Keratinocyte (primary cell): ENCODE data around the gene GPHA2. TPM values are rescaled to one million over a fixed set of nuclear protein-coding genes. Genes with fewer than 3 reads are reported as not detected.

Experiments
- DNase-seq: peaks from one replicate; pipeline ENCODE4 v3.0.0-alpha.2; 2011; ENCODE audit warnings: low read depth, missing footprints, low spot score
- FAIRE-seq: peaks from 2 replicates; lab custom pipeline; 2011; peaks lifted over from hg19 to GRCh38; lab: Jason Lieb, UNC
- H2AFZ ChIP-seq: 2 replicates; pipeline ENCODE4 v1.6.0; 2012; ENCODE audit warnings: low read length, control low read depth, inconsistent platforms; ENCODE audit not compliant: control insufficient read depth
- H3K27ac ChIP-seq: 2 replicates; pipeline ENCODE4 v1.5.1; 2011; ENCODE audit warnings: low read length; ENCODE audit not compliant: control insufficient read depth, insufficient read depth
- H3K27me3 ChIP-seq: 3 replicates; pipeline ENCODE4 v1.6.0; 2011; ENCODE audit warnings: low read length; ENCODE audit not compliant: control insufficient read depth, insufficient read depth; ENCODE audit errors: extremely low read depth
- H3K36me3 ChIP-seq, 2 experiments: 2 replicates in 1 of 2; 3 replicates in 1 of 2; pipeline ENCODE4 v1.5.1; 2011; ENCODE audit warnings: low read length in 2 of 2, mild to moderate bottlenecking in 1 of 2; ENCODE audit not compliant: control insufficient read depth in 2 of 2, insufficient read depth in 2 of 2; ENCODE audit errors: extremely low read depth in 1 of 2
- H3K4me1 ChIP-seq: 3 replicates; pipeline ENCODE4 v1.5.1; 2011; ENCODE audit warnings: low read length; ENCODE audit not compliant: control insufficient read depth, insufficient read depth; ENCODE audit errors: extremely low read depth
- H3K4me2 ChIP-seq: 3 replicates; pipeline ENCODE4 v1.6.0; 2011; ENCODE audit warnings: low read depth, low read length; ENCODE audit not compliant: control insufficient read depth, insufficient read depth; ENCODE audit errors: extremely low read depth
- H3K4me3 ChIP-seq, 3 experiments: fragments of 200-600 bp in 1 of 3; sonication (generic) in 1 of 3; 2 replicates in 2 of 3; 3 replicates in 1 of 3; pipeline ENCODE4 v1.5.1; 2011 to 2016; ENCODE audit warnings: low read length in 3 of 3, mild to moderate bottlenecking in 3 of 3, control low read depth in 2 of 3, inconsistent platforms in 1 of 3, low read depth in 1 of 3, mixed read lengths in 1 of 3, mixed run types in 1 of 3, moderate library complexity in 1 of 3; ENCODE audit not compliant: control insufficient read depth in 2 of 3, insufficient read depth in 2 of 3; ENCODE audit errors: extremely low read depth in 1 of 3
- H3K79me2 ChIP-seq: 2 replicates; pipeline ENCODE4 v1.6.0; 2012; ENCODE audit warnings: low read length; ENCODE audit not compliant: control insufficient read depth, insufficient read depth
- H3K9ac ChIP-seq: 3 replicates; pipeline ENCODE4 v1.6.0; 2011; ENCODE audit warnings: low read length; ENCODE audit not compliant: control insufficient read depth, insufficient read depth; ENCODE audit errors: extremely low read depth
- H3K9me1 ChIP-seq: 3 replicates; pipeline ENCODE4 v1.6.0; 2011; ENCODE audit warnings: low read length; ENCODE audit not compliant: control insufficient read depth, insufficient read depth; ENCODE audit errors: extremely low read depth
- H3K9me3 ChIP-seq: 2 replicates; pipeline ENCODE4 v1.5.1; 2012; ENCODE audit warnings: low read depth, low read length; ENCODE audit not compliant: control insufficient read depth
- H4K20me1 ChIP-seq: 3 replicates; pipeline ENCODE4 v1.6.0; 2011; ENCODE audit warnings: low read length; ENCODE audit not compliant: control insufficient read depth, insufficient read depth; ENCODE audit errors: extremely low read depth
- EZH2 ChIP-seq: IDR thresholded peaks from one replicate; pipeline ENCODE4 v1.6.1; 2012; ENCODE audit warnings: inconsistent platforms, mild to moderate bottlenecking, low read length, moderate library complexity
- dilution Hi-C: fragments of 300-500 bp; cut with MboI; formaldehyde crosslinking; loops from one replicate; pipeline ENCODE4 v1.7.0; 2020; ENCODE audit warnings: low sequenced_read_pairs; ENCODE audit not compliant: extremely low pct_ligation_motif_present
- polyA plus RNA-seq, 5 experiments: library from polyadenylated mRNA; depleted of rRNA in 3 of 5; stranded (reverse) in 3 of 5; stranded (forward) in 1 of 5; unstranded in 1 of 5; fragments of >200 nt; gene quantifications; 1 replicate in 1 of 5; 2 replicates in 3 of 5; 3 replicates in 1 of 5; pipeline versions ENCODE4 v1.2.1 to v1.2.3, GENCODE V29; 2011 to 2012; ENCODE audit warnings: missing spikeins in 2 of 5, low read depth in 1 of 5, low replicate concordance in 1 of 5
- TF ChIP-seq, protein P1 (sequence below), 3 experiments: IDR thresholded peaks in 1 of 3; conservative IDR thresholded peaks in 1 of 3; optimal IDR thresholded peaks in 1 of 3; 2 replicates in 2 of 3; 3 replicates in 1 of 3; pipeline versions ENCODE3 to v1.5.1; 2011; ENCODE audit warnings: low read length in 3 of 3, mild to moderate bottlenecking in 3 of 3, moderate library complexity in 2 of 3, control low read depth in 1 of 3, inconsistent platforms in 1 of 3; ENCODE audit not compliant: insufficient read depth in 2 of 3; ENCODE audit errors: extremely low read depth in 1 of 3

GPHA2 gene
- polyA plus RNA-seq, 1 donor (not counting 4 experiments of a cell fraction or from before 2014, with no cell fraction given): 0.08 TPM

DNA sequence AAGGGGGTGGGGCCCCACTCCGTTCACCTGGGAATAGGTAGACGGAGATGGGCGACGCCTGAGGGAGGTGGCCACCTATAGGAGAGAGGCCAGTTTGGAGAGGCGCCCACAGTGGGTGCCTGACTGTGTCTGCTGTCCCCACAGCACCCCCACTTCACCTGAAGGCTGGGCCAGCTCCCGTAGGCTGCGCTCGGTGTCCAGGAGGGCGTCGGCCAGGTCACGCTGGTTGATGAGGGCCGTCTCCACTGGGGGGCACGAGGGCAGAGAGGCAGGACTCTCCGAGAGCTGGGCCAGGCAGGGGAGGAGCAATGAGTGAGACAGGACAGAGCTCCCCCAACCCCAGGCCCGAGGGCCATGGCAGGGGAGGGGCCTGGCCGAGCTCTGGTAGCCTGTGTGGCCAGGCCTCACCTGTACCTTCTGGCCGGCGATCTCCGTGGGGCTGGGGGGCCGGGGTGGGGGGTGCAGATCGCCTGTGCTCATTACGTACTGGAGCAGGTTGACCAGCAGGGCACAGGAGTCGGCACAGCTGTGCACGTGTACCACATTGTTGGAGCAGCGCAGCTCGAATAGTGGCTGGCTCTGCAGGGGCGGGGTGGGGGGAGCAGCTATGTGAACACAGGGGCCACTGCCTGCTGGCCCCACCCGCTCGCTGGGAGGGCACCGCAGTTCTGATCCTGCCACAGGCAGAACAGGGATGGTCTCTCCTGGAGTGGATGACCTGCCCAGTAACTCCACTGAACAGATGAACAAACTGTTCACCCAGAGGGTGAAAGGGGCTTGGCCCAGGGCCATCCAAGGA lies 33.4 kb downstream of the GPHA2 start:
- Histone ChIP-seq H3K27ac (no peak overlapping the region), H3K36me3 (peaks cover 18 to 37% of the 10 kb centered on the region in 2 experiments)

DNA sequence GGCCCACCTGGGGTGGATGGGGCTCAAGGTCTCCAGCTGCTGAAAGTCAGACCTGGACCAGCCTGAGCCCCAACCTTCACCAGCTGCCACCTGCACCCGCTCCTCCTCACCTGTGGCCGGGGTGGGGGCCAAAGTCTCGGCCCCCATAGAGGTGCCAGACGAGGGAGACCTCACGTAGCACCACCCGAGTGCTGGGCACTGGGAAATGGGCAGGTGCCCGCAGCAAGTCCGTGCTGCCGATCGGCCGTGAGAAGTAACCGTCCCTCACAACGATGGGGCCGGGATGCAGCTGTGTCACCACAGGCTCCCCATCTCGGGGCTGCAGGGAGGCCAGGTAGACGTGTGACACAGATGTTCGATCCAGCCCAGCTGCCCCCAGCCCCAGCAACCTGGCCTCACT lies 34.9 kb downstream of the GPHA2 start:
- Histone ChIP-seq H3K4me2 (peak overlapping the region; percentile 2), H3K4me3 (no peak overlapping the region), H3K9me1 (no peaks in the 10 kb centered on the region), H3K36me3 (peaks cover 14 to 31% of the 10 kb centered on the region in 2 experiments), H3K9me3 (no peaks in the 10 kb centered on the region), H2AFZ (no peak overlapping the region), H3K79me2 (no peaks in the 10 kb centered on the region), H3K4me1 (peaks cover 10% of the 10 kb centered on the region), H3K27me3 (no peaks in the 10 kb centered on the region), H3K9ac (peak overlapping the region; percentile 31), H3K27ac (peak overlapping the region; percentile 42), H4K20me1 (no peaks in the 10 kb centered on the region)
- TF ChIP-seq, protein P1, sequence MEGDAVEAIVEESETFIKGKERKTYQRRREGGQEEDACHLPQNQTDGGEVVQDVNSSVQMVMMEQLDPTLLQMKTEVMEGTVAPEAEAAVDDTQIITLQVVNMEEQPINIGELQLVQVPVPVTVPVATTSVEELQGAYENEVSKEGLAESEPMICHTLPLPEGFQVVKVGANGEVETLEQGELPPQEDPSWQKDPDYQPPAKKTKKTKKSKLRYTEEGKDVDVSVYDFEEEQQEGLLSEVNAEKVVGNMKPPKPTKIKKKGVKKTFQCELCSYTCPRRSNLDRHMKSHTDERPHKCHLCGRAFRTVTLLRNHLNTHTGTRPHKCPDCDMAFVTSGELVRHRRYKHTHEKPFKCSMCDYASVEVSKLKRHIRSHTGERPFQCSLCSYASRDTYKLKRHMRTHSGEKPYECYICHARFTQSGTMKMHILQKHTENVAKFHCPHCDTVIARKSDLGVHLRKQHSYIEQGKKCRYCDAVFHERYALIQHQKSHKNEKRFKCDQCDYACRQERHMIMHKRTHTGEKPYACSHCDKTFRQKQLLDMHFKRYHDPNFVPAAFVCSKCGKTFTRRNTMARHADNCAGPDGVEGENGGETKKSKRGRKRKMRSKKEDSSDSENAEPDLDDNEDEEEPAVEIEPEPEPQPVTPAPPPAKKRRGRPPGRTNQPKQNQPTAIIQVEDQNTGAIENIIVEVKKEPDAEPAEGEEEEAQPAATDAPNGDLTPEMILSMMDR (optimal IDR thresholded peaks at IDR 0.05 in 1 of 3, IDR thresholded peaks at IDR 0.05 in 1 of 3, conservative IDR thresholded peaks at IDR 0.05 in 1 of 3; ENCODE audit: extremely low read depth in 1 of 3, insufficient read depth in 2 of 3, low read length in 3 of 3): no peak
- TF ChIP-seq EZH2: no peak
- DNase-seq (no peak), FAIRE-seq (no peak)
- dilution Hi-C loops: no loop called here

More for the DNA sequence above, 33.4 kb downstream of the GPHA2 start:
- dilution Hi-C loops: no loop called here
- no peaks in the 10 kb centered on the region for H3K79me2 ChIP-seq
- DNase-seq (no peak), FAIRE-seq (no peak)
- no peak overlapping the region for H2AFZ ChIP-seq
- no peak overlapping the region for H3K4me2 ChIP-seq
- no peaks in the 10 kb centered on the region for H3K9me3 ChIP-seq
- H3K4me1 ChIP-seq: peaks cover 10% of the 10 kb centered on the region
- no peaks in the 10 kb centered on the region for H4K20me1 ChIP-seq
- no peaks in the 10 kb centered on the region for H3K9me1 ChIP-seq
- no peaks in the 10 kb centered on the region for H3K27me3 ChIP-seq
- no peak for TF ChIP-seq EZH2
- TF ChIP-seq, protein P1 (optimal IDR thresholded peaks at IDR 0.05 in 1 of 3, IDR thresholded peaks at IDR 0.05 in 1 of 3, conservative IDR thresholded peaks at IDR 0.05 in 1 of 3; ENCODE audit: extremely low read depth in 1 of 3, insufficient read depth in 2 of 3, low read length in 3 of 3): no peak
- H3K9ac ChIP-seq: no peak overlapping the region
- no peak overlapping the region for H3K4me3 ChIP-seq
